ENCODE data around the gene ASB3. TPM values are rescaled to one million over a fixed set of nuclear protein-coding genes. Genes with fewer than 3 reads are reported as not detected.

The ASB3 gene
- polyA plus RNA-seq, 3 donors, result 6.7 to 14.9 (median 8.1) TPM

DNA sequence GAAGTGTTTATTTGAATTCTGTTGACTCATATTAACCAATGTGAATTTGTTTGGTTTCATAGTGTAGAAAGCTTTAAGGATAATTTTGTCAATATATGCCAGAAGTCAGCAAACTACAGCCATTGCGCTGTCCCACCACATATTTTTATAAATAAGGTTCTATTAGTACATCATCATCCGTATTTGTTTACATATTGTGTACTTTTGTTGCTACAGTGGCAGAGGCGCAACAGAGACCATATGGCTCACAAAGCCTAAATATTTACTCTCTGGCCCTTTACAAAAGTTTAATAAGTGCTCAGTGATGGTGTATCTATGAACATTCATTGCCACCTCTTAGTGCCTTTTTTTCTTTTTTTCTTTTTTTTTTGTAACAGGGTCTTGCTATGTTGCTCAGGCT is 6.5 kb upstream of the ASB3 start:
- H3K27ac ChIP-seq (ENCODE audit: low read depth in 1 of 2, low read length in 2 of 2), result no peak overlapping the region
- H3K79me2 ChIP-seq (ENCODE audit: insufficient read depth, low read length), result peaks cover 55% of the 10 kb centered on the region
- Mint-ChIP-seq H3K4me1 (peaks cover 7% of the 10 kb centered on the region), H3K9me3 (no peaks in the 10 kb centered on the region), H3K4me3 (no peak overlapping the region), H3K27ac (no peak overlapping the region), H3K36me3 (peaks cover 28 to 39% of the 10 kb centered on the region in 2 donors), H3K27me3 (ENCODE audit: low read depth in 3 of 3) (no peaks in the 10 kb centered on the region)
- H3K4me1 ChIP-seq (ENCODE audit: control insufficient read depth in 1 of 2, insufficient read depth in 2 of 2, low read length in 2 of 2), result peaks cover 3 to 4% of the 10 kb centered on the region in 2 donors
- no peaks in the 10 kb centered on the region for H3K27me3 ChIP-seq (ENCODE audit: control insufficient read depth in 2 of 2, insufficient read depth in 2 of 2, low read length in 2 of 2)
- H3K9ac ChIP-seq (ENCODE audit: insufficient read depth, low read length, poor library complexity, severe bottlenecking), result no peak overlapping the region
- H2AFZ ChIP-seq (ENCODE audit: insufficient read depth, low read depth, low read length, poor library complexity, severe bottlenecking), result no peak overlapping the region
- TF ChIP-seq, protein P1, sequence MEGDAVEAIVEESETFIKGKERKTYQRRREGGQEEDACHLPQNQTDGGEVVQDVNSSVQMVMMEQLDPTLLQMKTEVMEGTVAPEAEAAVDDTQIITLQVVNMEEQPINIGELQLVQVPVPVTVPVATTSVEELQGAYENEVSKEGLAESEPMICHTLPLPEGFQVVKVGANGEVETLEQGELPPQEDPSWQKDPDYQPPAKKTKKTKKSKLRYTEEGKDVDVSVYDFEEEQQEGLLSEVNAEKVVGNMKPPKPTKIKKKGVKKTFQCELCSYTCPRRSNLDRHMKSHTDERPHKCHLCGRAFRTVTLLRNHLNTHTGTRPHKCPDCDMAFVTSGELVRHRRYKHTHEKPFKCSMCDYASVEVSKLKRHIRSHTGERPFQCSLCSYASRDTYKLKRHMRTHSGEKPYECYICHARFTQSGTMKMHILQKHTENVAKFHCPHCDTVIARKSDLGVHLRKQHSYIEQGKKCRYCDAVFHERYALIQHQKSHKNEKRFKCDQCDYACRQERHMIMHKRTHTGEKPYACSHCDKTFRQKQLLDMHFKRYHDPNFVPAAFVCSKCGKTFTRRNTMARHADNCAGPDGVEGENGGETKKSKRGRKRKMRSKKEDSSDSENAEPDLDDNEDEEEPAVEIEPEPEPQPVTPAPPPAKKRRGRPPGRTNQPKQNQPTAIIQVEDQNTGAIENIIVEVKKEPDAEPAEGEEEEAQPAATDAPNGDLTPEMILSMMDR (IDR thresholded peaks at IDR 0.05), result no peak
- intact Hi-C loops (cut with micrococcal nuclease), result no loop called here
- H3K4me2 ChIP-seq (replicated peaks; ENCODE audit: extremely low read depth, low read length, poor library complexity, severe bottlenecking), result no peak overlapping the region
- H4K20me1 ChIP-seq (ENCODE audit: insufficient read depth, low read length), result peaks cover 6% of the 10 kb centered on the region
- H3K9me3 ChIP-seq (replicated peaks in 1 of 2; ENCODE audit: control insufficient read depth in 1 of 2, insufficient read depth in 1 of 2, low read length in 2 of 2), result no peaks in the 10 kb centered on the region
- no CpG with 5 or more reads among the region's 3 CpGs for WGBS (ENCODE audit: insufficient coverage)
- no peak for DNase-seq
- peaks cover 32 to 44% of the 10 kb centered on the region in 2 donors for H3K36me3 ChIP-seq (replicated peaks in 1 of 2; ENCODE audit: control insufficient read depth in 1 of 2, insufficient read depth in 2 of 2, low read length in 2 of 2)
- no peak overlapping the region for H3K4me3 ChIP-seq (replicated peaks in 1 of 3; ENCODE audit: low read depth in 2 of 3, low read length in 3 of 3)

DNA sequence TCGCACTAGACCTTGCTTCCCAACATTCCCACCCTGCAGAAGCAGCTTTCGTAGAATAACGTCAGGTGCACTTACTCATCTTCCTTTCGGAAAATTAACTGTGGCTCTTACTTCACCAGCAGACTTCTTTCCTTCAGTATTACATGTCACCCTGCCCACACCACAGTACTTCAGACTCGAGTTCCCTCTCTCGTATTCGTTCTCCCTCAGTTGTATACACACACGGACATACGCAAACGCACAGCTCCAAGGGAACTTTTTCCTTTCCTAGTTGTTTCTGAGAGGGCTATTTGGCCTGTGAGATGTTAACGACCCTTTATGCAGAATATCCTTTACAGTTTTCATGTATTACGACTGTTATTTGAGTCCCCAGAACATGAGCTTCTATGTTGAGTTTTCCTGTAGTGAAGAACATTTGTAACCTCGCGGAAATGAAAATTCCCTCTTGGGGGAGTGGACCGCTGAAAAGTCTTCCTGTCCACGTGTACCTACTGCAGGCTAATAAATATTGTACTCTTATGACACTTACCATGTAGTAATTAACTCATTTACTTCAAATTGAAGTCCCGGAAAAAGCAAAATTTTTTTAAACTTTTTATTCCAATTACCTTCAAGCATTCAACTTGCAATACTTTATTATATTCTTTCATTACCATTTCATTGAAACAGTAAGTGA is 999 bp upstream of the ASB3 start:
- H3K9ac ChIP-seq (ENCODE audit: insufficient read depth, low read length, poor library complexity, severe bottlenecking), result peak overlapping the region; percentile 83
- Mint-ChIP-seq H3K4me3 (peak overlapping the region; percentile 96 to 99), H3K36me3 (peaks cover 2% of the 10 kb centered on the region in 2 donors), H3K4me1 (peaks cover 42% of the 10 kb centered on the region), H3K27me3 (ENCODE audit: low read depth in 3 of 3) (no peaks in the 10 kb centered on the region), H3K27ac (peak overlapping the region; percentile 85 to 98 (median 94)), H3K9me3 (peaks cover 0 to 2% (median 0%) of the 10 kb centered on the region in 7 donors)
- no peaks in the 10 kb centered on the region for H3K36me3 ChIP-seq (replicated peaks in 1 of 2; ENCODE audit: control insufficient read depth in 1 of 2, insufficient read depth in 2 of 2, low read length in 2 of 2)
- H3K4me3 ChIP-seq (replicated peaks in 1 of 3; ENCODE audit: low read depth in 2 of 3, low read length in 3 of 3), result peak overlapping the region; percentile 96 to 98 (median 96)
- H3K4me1 ChIP-seq (ENCODE audit: control insufficient read depth in 1 of 2, insufficient read depth in 2 of 2, low read length in 2 of 2), result peaks cover 23 to 33% of the 10 kb centered on the region in 2 donors
- TF ChIP-seq, protein P1 (IDR thresholded peaks at IDR 0.05), result no peak
- peaks cover 99% of the 10 kb centered on the region for H3K79me2 ChIP-seq (ENCODE audit: insufficient read depth, low read length)
- no peaks in the 10 kb centered on the region for H3K9me3 ChIP-seq (replicated peaks in 1 of 2; ENCODE audit: control insufficient read depth in 1 of 2, insufficient read depth in 1 of 2, low read length in 2 of 2)
- H3K27ac ChIP-seq (ENCODE audit: low read depth in 1 of 2, low read length in 2 of 2), result peak overlapping the region; percentile 79 to 91
- peaks cover 6% of the 10 kb centered on the region for H4K20me1 ChIP-seq (ENCODE audit: insufficient read depth, low read length)
- H3K27me3 ChIP-seq (ENCODE audit: control insufficient read depth in 2 of 2, insufficient read depth in 2 of 2, low read length in 2 of 2), result no peaks in the 10 kb centered on the region
- peak overlapping the region; percentile 98 for H3K4me2 ChIP-seq (replicated peaks; ENCODE audit: extremely low read depth, low read length, poor library complexity, severe bottlenecking)
- under 1% methylated on average over 10 of the region's 17 CpGs for WGBS (ENCODE audit: insufficient coverage)
- H2AFZ ChIP-seq (ENCODE audit: insufficient read depth, low read depth, low read length, poor library complexity, severe bottlenecking), result peak overlapping the region; percentile 91
- intact Hi-C loops (cut with micrococcal nuclease), result no loop called here
- peak; percentile 8 to 26 (median 19) for DNase-seq

Data from CD14-positive monocyte (primary cell).